ENCODE measurements around the gene TPK1.

DNA sequence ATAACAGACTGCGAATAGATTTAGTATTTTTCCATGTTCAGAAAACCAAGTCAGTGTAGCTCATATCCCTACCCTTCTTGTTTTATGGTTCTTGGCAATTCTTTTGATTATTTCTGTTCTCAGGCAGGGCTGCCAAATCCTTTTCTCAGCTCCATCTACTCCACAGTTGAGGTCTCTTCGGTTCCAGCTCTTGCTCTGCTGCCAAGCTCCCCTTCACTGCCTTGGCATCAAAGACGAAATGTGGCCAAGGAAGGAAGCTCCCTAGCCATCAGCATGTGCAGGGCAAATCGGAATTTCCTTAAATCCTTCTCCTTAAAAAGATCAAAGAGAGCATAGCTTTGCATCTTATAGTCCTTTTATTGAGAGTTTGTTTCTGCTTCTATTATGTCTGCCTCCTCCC lies 315.9 kb downstream of the TPK1 start:
- TF ChIP-seq EZH2 (IDR thresholded peaks at IDR 0.05) (no peak), POLR2AphosphoS5 (IDR thresholded peaks at IDR 0.05; ENCODE audit: borderline replicate concordance, low read depth, low read length) (no peak), FOXP2 (optimal IDR thresholded peaks at IDR 0.05; ENCODE audit: control extremely low read depth, extremely low read length, insufficient read depth) (no peak)
